A549 treated with Mapracorat at 1 μM for 4 hours (cell line): ENCODE results near the gene ARID5A. TPM values are rescaled to one million over a fixed set of nuclear protein-coding genes. Genes with fewer than 3 reads are reported as not detected.

Experiments
- total RNA-seq: library from RNA; stranded (reverse); fragments of 200-300 nt; extraction: Qiagen RNA extraction; gene quantifications from 5 replicates; pipeline ENCODE4 v1.2.3, GENCODE V29; 2022

ARID5A gene
- total RNA-seq, result 4.2 to 5.9 TPM (median 5.3 TPM) in 5 replicates

GRCh38 chr2:96536445-96537065 lies at the start of gene ARID5A:
ARID5A (plus strand) TSS chr2:96536752; CDS start chr2:96536827, 75 bp downstream.

GRCh38 chr2:96505231-96505889 lies 31.2 kb upstream of the ARID5A start, which contains the start of gene NEURL3:
NEURL3 (minus strand) TSS chr2:96505357; CDS start chr2:96505286, 71 bp downstream.

Other genes with a start within 250 kb of the ARID5A start
- gene SNRNP200, start 231.2 kb upstream of the ARID5A start, total RNA-seq, result 110 to 124 TPM (median 117 TPM) in 5 replicates
- gene ITPRIPL1, start 211.4 kb upstream of the ARID5A start, total RNA-seq, result not detected in 5 replicates
- 40.4 to 45.1 TPM (median 43.5 TPM) in 5 replicates for gene NCAPH, start 201.0 kb upstream of the ARID5A start, total RNA-seq
- 0.67 to 1.0 TPM (median 0.84 TPM) in 5 replicates for gene NEURL3, start 31.4 kb upstream of the ARID5A start, total RNA-seq
- gene KANSL3, start 101.6 kb downstream of the ARID5A start, total RNA-seq, result 21.6 to 25.5 TPM (median 24.6 TPM) in 5 replicates
- gene FER1L5, start 106.0 kb downstream of the ARID5A start, total RNA-seq, result not detected in 5 replicates
- gene LMAN2L, start 203.3 kb downstream of the ARID5A start, total RNA-seq, result 18.2 to 21.0 TPM (median 20.2 TPM) in 5 replicates
- 9.4 to 11.8 TPM (median 11.2 TPM) in 5 replicates for gene CNNM4, start 224.2 kb downstream of the ARID5A start, total RNA-seq